NOMO-1 (cell line): ENCODE results near the gene ARHGAP6.
"Not testable (repeated sequence)": the region's sequence is repeated elsewhere in the genome, so short reads cannot be mapped to it uniquely, and the experiment has no call there.

ENCODE experiments used
- DNase-seq, 2 experiments: peaks; one replicate each; lab custom pipeline; 2025; ENCODE audit not compliant: unreplicated experiment in 2 of 2; lab: John Stamatoyannopoulos, UW

ARHGAP6 gene

DNA sequence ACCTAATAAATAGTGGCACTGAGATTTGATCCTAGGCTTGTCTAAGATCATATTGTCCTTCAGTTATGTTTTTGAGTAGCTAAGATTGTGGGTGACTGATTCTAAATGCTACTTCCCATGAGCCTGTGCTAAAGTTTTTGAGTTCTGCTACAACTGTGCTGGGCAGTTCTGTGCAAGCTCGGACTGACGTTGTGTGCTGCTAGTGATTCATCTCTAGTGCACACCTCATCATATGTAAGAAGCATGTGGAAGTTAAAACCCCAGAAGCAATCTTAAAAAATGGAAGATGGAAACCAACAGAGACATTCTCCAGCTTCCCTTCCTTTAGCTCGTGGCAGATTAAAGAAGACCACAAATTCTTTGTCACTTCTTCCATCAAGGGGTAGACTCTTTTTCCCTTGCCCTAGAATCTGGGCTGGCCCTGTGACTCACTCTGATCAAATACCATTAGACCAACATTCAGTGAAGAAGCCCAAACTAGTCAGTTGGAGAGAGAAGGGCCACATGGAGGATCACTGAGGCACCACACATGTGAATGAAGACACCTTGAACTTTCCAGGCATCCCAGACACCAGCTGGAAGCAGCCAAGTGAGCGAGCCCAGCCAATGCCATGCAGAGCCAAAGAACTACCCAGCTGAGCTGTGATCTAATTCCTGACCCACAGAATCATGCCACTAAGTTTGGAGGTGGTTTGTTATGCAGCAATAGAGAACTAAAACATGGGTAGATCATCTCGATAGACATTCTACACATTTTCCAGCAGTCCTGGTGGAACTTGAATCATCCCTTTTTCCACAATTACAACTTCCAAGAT lies 16.8 kb downstream of the ARHGAP6 start:
- no peak for DNase-seq

GRCh38 chrX:11647138-11647537 lies 18.6 kb downstream of the ARHGAP6 start:
- DNase-seq = no peak

DNA sequence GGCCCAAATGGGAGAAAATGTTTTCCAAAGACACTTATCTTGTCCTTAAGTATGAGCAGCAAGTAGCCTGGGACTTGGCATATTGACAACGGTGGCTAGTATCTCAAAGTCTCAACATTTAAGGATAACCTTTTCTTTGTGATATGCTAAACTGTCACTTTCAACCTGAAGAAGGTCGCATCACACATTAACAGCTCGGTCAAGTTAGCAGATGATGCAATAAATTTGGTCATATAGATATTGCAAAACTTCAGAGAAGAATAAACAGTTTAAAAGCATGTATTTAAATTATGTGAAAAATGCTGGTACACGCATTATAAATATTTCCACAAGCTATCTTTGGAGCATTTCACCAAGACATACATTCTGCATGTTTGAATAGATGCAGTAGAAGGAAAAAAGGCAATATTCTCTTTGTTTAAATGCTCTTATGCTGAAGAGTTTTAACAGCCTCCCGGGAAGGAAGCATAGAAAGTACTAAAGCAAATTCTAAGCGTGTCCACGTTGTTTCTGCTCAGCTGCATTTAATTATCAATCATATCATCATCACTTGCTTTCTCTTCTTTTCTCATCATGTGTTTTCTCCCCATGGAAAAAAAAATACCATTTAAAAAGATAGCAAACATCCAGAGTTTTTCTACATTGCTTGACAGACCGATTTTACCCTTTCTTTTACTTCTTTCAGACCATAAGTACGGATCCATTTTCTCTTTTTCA lies 24.2 kb downstream of the ARHGAP6 start:
- DNase-seq = peak in 1 of 2 experiments; percentile 30

GRCh38 chrX:11640089-11640488 lies 25.6 kb downstream of the ARHGAP6 start:
- no peak for DNase-seq

DNA sequence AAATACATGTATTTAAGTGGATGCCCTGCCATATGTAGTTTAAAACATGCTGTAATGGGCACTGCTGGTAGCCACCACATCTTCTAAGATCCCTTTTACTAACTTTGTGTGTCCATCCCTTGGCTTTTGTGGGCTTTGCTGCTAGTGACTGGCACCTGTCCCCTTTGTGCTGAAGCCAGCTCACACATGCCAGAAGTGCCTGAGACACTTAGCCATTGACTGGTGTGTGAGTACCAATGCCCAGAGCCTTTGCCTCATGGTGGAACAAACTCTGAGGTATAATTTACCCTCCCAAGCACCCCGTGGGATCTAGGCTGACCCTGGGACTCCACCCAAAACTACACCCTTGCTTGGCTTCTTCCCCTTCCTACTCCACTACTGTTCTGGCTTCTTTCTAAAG lies 33.0 kb downstream of the ARHGAP6 start:
- no peak for DNase-seq

DNA sequence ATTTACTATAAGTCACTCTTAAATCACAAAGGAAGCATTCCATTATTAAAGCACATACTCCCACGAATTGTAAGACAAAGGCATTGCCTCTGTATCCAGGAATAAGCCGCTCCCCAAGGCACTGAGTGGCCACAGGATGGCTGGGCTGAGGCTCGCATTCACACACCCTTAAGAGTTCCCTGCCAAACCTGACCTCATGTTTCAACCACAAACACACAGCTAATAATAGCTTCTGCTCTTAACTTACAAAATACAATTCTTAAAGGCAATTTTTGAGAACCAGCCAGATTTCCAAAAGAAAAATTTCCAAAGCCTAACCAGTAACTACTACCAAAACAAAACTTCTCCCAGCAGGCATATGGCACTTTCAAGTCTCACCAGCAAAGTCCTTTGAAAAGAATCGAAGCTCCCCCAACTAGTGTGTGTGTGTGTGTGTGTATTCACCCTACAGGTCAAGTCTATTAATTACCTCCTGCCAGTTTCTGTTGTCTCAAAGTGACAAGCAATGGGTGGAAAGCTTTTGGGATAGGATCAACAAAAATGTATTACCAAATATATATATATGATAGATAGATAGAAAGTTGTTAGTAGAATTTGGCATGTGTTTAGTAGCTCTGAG lies 36.0 kb downstream of the ARHGAP6 start:
- no peak for DNase-seq

- no peak for DNase-seq
These were observed 37.3 kb downstream of the ARHGAP6 start for GRCh38 chrX:11628399-11628798.

DNA sequence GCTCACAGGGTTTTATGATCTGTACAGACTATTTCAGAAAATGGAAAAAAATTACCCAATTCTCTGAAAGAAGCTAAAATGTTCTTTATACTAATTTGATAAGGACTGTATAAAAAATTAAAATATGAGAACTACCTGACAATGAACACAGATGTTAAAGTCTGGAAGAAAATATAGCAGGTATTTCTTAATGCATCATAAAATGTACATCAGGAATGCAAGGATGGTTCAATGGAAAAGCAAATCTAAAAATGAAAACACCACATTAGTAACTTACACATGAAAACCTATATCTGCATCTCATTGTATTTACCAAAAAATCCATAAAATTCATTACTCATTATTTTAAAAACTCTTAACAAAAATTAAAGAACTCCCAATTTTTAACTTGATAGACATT lies 39.4 kb downstream of the ARHGAP6 start:
- no peak for DNase-seq

DNA sequence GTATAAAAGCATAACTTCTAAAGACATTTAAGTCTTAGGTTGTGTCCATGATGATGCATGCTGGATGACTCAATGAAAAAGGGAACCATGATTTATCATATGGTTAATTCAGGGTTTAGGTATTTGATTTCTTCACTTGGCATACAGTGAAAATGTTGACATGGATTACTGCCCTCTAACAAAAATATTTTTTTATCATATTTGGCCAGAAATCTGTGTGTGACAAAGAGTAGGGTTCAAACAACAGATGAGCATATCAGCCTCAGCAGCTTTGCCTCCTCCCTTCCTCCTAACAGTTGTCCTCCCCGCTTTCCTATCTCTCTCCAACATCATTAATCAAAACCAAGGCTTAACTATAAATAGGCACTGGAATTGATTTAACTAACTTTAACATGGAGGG lies 46.3 kb downstream of the ARHGAP6 start:
- no peak for DNase-seq

- DNase-seq = not testable (repeated sequence)
These were observed 51.5 kb downstream of the ARHGAP6 start for GRCh38 chrX:11614253-11614652.

DNA sequence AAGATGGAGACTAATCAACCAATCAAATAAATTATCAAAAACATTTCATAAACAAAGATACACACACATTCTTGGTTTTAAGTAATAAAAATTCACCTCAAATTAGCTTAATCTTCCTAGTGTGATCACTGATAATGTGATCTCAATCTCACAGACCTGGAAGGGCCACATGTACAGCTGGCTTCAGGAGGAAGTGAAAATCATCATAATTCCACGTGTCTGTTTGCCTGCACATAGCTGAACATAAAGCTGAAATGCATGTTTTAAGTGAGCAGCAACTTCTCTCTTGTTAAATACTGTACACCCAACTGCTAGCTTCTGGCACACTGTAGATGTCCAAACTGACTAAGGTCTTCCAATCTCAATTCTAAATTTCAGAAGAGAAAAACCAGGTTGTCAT lies 53.8 kb downstream of the ARHGAP6 start:
- DNase-seq = peak in 1 of 2 experiments; percentile 36

GRCh38 chrX:11611161-11611560 lies 54.6 kb downstream of the ARHGAP6 start:
- no peak for DNase-seq

- no peak for DNase-seq
These were observed 56.6 kb downstream of the ARHGAP6 start for GRCh38 chrX:11609109-11609508.

DNA sequence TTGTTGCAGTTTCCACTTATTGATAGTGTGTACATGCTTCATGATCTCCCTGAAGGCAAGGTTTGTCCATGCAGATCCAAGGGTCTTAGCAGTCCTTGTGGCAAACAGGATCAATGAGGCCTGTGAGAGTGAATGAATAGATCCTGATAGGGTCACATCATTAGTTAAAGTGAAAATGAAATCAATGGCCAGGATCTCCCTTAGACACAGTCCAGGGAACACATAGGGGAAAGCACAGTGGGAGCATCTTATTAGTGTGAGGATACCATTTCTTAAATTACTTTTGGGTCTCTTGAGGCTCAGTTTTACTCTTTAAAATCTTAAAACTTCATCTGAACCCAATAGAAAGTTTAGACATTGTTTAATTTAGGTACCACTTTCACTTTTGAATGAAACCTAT lies 59.3 kb downstream of the ARHGAP6 start:
- no peak for DNase-seq

GRCh38 chrX:11600578-11600977 lies 65.1 kb downstream of the ARHGAP6 start:
- DNase-seq = no peak

GRCh38 chrX:11597479-11597878 lies 68.2 kb downstream of the ARHGAP6 start:
- DNase-seq = no peak

- DNase-seq = peak in 1 of 2 experiments; percentile 67
These were observed 73.9 kb downstream of the ARHGAP6 start for GRCh38 chrX:11591723-11592346.

GRCh38 chrX:11589641-11590040 lies 76.1 kb downstream of the ARHGAP6 start:
- no peak for DNase-seq

GRCh38 chrX:11588097-11588496 lies 77.6 kb downstream of the ARHGAP6 start:
- no peak for DNase-seq

GRCh38 chrX:11585174-11585573 lies 80.5 kb downstream of the ARHGAP6 start:
- DNase-seq = peak in 1 of 2 experiments; percentile 61

DNA sequence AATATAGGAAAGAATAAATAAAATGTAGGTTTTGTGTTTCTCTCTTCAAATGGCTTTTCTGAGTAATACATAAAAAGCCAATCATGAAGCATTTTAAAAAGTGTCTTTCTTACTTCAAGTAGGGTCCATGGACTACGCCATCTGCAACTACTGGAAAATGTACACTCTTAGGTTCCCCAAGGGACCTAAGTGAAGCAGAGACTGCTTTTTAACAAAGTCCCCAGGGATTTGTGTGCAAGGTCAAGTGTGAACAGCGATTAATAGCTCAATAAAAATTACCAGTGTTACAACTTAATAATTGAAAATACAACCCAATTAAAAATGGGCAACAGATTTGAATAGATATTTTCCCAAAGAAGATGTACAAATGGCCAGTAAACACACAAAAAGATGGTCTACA lies 84.9 kb downstream of the ARHGAP6 start:
- DNase-seq = no peak
